NCI-H345 (cell line): Measurements from ENCODE around the gene DNM3.

ENCODE experiments used
- DNase-seq: peaks from one replicate; lab custom pipeline; 2025; lab: John Stamatoyannopoulos, UW

The DNM3 gene

DNA sequence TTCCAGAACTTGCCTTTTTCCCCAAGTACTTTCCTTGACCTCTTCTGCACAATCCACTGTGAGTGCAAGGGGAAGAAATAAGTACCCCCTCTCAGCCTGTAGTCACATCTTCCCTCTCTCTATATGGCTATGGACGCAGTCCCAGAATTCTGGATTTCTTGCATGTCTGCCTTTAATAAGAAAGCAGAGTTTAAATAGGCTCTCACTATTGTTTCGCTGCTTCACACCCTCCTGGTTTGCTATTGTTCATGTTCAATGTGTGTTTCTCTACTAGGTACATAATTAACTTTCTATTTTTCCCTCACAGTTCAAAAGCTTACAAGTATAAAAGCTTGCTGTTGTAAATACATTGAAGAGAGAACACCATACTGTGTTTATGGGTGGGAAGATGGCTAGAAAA, 397.7 kb downstream of the DNM3 start:
- DNase-seq, result peak; percentile 28

DNA sequence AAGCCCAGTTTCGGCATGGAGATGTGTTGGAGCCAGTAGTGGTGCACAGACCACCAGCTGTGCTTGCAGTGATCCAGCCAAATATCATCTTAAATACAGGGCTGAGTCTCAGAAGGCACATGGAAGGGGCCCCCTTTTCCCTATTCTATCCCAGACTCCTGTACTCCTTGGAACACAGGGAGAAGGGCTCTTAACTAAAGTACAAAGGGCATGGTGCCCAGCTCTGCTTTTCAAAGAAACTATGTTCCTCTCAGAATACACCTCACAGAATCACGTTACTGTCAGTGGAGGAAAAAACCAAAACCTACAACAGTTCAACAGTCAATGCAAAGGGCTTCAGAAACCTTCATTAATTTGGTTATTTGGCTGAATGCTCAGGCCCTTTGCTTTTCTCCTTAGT, 398.6 kb downstream of the DNM3 start:
- no peak for DNase-seq

DNA sequence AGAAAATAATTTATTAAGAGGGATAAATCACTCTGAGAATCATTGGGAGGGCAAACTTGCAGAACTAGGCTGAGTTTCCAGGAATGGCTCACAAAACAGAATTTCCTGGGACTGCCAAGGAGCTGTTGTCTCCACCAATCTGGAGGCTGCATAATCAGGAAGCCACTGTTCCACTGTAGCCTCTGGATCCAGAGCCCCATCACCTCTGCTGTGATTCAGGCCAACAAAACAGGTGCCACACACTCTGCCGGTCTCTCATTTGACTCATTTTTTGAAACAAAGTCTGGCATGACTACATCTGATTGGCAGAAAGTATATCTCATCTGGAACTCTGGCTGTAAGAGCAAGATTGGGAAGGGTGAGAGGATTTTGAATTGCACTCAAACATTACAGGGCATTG, 400.2 kb downstream of the DNM3 start:
- DNase-seq, result no peak

- no peak for DNase-seq
Observed at GRCh38 chr1:172244865-172245264, 403.6 kb downstream of the DNM3 start.

- no peak for DNase-seq
Observed at GRCh38 chr1:172245788-172246187, 404.5 kb downstream of the DNM3 start.

GRCh38 chr1:172246521-172247390, 405.5 kb downstream of the DNM3 start:
- DNase-seq, result no peak

GRCh38 chr1:172251486-172251885, 410.2 kb downstream of the DNM3 start:
- DNase-seq, result no peak

DNA sequence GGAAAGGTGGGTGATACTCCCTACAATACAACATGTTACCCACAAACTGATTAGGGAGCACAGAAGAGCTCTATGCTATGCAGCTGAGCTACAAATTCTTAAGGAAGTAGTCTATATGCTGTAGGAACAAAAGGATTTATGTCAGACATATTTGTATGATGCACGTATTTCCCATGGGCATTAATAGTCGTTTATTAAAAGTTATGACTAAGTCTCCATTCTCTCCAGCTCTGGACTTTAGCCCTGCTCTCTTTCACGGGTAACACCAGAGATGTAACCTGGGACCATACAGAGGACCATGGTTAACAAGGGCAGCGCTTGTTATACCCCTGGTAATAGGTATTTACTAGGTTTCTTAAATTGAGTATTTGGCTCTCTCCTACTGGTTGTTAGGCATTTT, 411.0 kb downstream of the DNM3 start:
- DNase-seq, result no peak

DNA sequence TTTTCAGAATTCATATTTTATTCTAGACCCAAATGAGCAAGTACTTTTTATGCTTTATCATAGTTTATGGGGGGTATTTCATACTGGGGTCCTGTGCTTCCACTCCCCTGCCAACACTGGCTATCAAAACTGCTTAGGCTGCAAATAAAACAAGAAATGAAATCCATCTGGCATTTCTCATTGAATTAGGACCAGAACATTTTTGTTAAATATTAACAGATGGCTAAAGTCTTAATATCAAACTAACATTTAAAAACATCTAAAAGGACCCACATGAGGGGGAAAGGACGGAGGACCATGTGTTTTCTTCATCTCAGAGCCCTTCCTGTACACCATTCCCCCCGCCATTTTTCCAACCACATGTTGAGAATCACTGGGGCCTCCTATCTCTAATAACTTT, 411.7 kb downstream of the DNM3 start:
- DNase-seq, result no peak

GRCh38 chr1:172254521-172255222, 413.4 kb downstream of the DNM3 start:
- no peak for DNase-seq

DNA sequence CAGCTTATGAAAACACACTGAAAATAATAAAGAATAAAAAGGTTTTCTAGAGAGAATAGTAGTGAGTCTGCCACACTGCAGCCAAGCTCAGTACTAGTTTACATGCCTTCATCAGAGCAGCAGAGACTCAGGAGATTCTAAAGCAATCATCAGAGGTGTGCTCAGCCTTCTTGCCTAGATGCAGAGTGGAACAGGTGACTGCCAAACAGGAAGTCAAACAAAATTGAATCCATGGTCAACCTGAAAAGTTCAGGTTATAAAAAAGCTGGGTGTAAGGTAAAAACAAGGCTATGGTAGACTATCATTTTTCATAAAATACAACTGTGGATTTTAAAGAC, 413.9 kb downstream of the DNM3 start:
- no peak for DNase-seq

- DNase-seq, result no peak
Observed at GRCh38 chr1:172265905-172266304, 424.6 kb downstream of the DNM3 start.

- no peak for DNase-seq
Observed at GRCh38 chr1:172266528-172267174, 425.4 kb downstream of the DNM3 start.

GRCh38 chr1:172268237-172268636, 426.9 kb downstream of the DNM3 start:
- no peak for DNase-seq

- no peak for DNase-seq
Observed at GRCh38 chr1:172269084-172269483, 427.8 kb downstream of the DNM3 start.

- no peak for DNase-seq
Observed at GRCh38 chr1:172269644-172270043, 428.3 kb downstream of the DNM3 start.

DNA sequence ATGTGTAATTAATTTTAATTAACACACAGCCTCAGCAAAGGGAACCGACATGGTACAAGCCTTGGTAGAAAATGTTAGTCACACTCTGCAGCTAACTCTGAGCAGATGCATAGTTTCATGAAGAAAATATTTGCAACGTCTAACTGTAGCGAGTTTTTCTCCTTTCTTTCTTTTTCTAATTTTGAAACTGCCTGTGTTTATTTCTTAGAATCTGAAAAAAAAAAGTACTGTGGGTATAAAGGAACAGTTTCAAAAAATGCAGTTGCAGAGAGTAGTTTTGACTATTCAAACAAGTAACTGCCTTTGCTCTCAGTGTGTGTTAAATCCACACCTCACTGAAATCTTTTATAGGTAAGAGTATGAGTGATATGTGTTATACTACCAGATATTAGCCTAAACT, 429.3 kb downstream of the DNM3 start:
- DNase-seq, result no peak

DNA sequence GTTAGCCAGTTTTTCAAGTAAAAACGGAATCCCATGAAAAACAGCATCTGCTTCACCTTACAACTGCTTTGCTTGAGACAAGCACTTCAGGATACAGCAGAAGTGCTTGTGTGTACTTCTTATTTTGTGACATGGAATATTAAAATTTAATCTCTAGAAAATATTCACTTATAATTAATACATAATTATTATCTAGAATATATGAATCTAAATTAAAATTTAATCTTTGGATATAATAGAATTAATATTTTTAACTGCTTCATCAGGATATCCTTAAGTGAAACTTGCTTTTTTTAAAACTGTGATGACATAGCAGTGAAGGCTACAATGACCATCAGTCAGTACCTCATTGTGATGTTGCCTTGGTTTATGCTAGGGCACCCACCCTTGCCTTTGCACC, 430.8 kb downstream of the DNM3 start:
- DNase-seq, result no peak

- no peak for DNase-seq
Observed at GRCh38 chr1:172273647-172274396, 432.5 kb downstream of the DNM3 start.

GRCh38 chr1:172275478-172275877, 434.2 kb downstream of the DNM3 start:
- no peak for DNase-seq

DNA sequence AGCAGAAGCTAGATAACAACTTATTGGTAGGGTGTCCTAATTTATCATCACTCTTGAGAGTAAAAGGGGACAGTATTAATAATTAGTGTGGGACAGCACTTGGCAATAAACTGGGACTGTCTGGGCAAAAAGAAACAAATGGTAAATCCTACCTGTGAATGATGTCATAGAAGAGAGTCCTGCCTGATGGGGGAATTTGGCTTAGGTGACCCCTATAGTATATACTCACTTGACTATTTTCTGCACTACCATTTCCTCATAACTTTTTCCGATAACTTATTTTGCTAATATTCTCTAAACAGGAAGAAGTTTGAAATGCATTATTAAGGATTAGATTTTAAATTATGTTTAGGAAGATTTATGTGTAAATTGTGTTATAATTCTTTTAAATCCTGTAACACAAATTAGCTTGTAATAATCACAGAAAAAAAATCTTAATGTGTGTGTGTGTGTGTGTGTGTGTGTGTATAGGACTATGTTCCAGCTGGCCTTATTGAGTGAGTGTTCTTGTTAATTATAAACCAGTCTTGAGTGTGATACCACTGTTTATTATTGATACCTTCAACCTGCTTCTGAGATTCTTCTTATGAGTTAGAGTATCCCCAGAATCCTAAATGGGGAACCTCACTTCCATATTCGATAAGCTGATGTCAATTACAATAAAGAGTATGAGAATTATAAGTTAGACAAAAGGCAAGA, 435.0 kb downstream of the DNM3 start:
- no peak for DNase-seq

- DNase-seq, result no peak
Observed at GRCh38 chr1:172277275-172277674, 436.0 kb downstream of the DNM3 start.
